ENCODE measurements around the gene OR2A2.
A peak's percentile ranks its signal among the peaks of the same experiment; 100 is the strongest.
"Not testable (repeated sequence)": the region's sequence is repeated elsewhere in the genome, so short reads cannot be mapped to it uniquely, and the experiment has no call there.

Gene OR2A2

GRCh38 chr7:144109283-144109682 is at the start of gene OR2A2:
Gene OR2A2, plus strand, starts transcription at chr7:144109583. Its CDS starts 0 bp downstream, at chr7:144109583.
- no peak for DNase-seq

- DNase-seq = no peak
Measured at GRCh38 chr7:144063710-144064109, 45.7 kb upstream of the OR2A2 start.

GRCh38 chr7:144069511-144069910 is 39.9 kb upstream of the OR2A2 start, which contains the start of gene OR2A25:
Gene OR2A25, plus strand, starts transcription at chr7:144069811. Its CDS starts 4,409 bp downstream, at chr7:144074220.
- DNase-seq = no peak

GRCh38 chr7:144069953-144070352 is 39.4 kb upstream of the OR2A2 start:
- no peak for DNase-seq

GRCh38 chr7:144074374-144074773 is 35.0 kb upstream of the OR2A2 start:
- no peak for DNase-seq

GRCh38 chr7:144085978-144086377 is 23.4 kb upstream of the OR2A2 start, which contains the start of gene OR2A12:
Gene OR2A12, plus strand, starts transcription at chr7:144086278. Its CDS starts 8,830 bp downstream, at chr7:144095108.
- DNase-seq = no peak

GRCh38 chr7:144086730-144087129 is 22.7 kb upstream of the OR2A2 start:
- DNase-seq = no peak

- DNase-seq = no peak
Measured at GRCh38 chr7:144087230-144087629, 22.2 kb upstream of the OR2A2 start.

- DNase-seq = no peak
Measured at GRCh38 chr7:144090667-144091066, 18.7 kb upstream of the OR2A2 start.

- DNase-seq = no peak
Measured at GRCh38 chr7:144098776-144099175, 10.6 kb upstream of the OR2A2 start.

GRCh38 chr7:144100607-144101006 is 8.8 kb upstream of the OR2A2 start:
- no peak for DNase-seq

GRCh38 chr7:144102041-144102440 is 7.3 kb upstream of the OR2A2 start:
- DNase-seq = no peak

- no peak for DNase-seq
Measured at GRCh38 chr7:144105211-144105610, 4.2 kb upstream of the OR2A2 start.

- no peak for DNase-seq
Measured at GRCh38 chr7:144110272-144110671, 889 bp downstream of the OR2A2 start.

GRCh38 chr7:144113651-144114050 is 4.3 kb downstream of the OR2A2 start:
- no peak for DNase-seq

GRCh38 chr7:144118341-144118740 is 9.0 kb downstream of the OR2A2 start:
- no peak for DNase-seq

- no peak for DNase-seq
Measured at GRCh38 chr7:144122876-144123275, 13.5 kb downstream of the OR2A2 start, which contains the start of gene OR2A14. Gene OR2A14, plus strand, starts transcription at chr7:144123176. Its CDS starts 5,937 bp downstream, at chr7:144129113.

GRCh38 chr7:144127714-144128334 is 18.4 kb downstream of the OR2A2 start:
- peak; percentile 76 for DNase-seq

- not testable (repeated sequence) for DNase-seq
Measured at GRCh38 chr7:144129601-144130000, 20.2 kb downstream of the OR2A2 start.

- no peak for DNase-seq
Measured at GRCh38 chr7:144130730-144131129, 21.3 kb downstream of the OR2A2 start.

GRCh38 chr7:144132262-144132661 is 22.9 kb downstream of the OR2A2 start:
- DNase-seq = no peak

GRCh38 chr7:144133307-144133706 is 23.9 kb downstream of the OR2A2 start:
- DNase-seq = no peak

- DNase-seq = no peak
Measured at GRCh38 chr7:144134116-144134515, 24.7 kb downstream of the OR2A2 start.

- no peak for DNase-seq
Measured at GRCh38 chr7:144137501-144137900, 28.1 kb downstream of the OR2A2 start.

- no peak for DNase-seq
Measured at GRCh38 chr7:144142187-144142586, 32.8 kb downstream of the OR2A2 start.

All from amniotic stem cell (primary cell).